Mesenteric fat pad (tissue), 1 donor: ENCODE measurements around the gene GTF2H1. TPM values are rescaled to one million over a fixed set of nuclear protein-coding genes. Genes with fewer than 3 reads are reported as not detected.
"Not testable (repeated sequence)": the region's sequence is repeated elsewhere in the genome, so short reads cannot be mapped to it uniquely, and the experiment has no call there.

Experiments used
- DNase-seq: peaks from one replicate; pipeline ENCODE4 v3.0.0-alpha.2; 2020; ENCODE audit warnings: low spot score
- total RNA-seq: library from RNA; stranded (reverse); fragmentation: NEBNext Ultra II Directional; extraction: Animal tissue kit (Norgen Biotek cat#: 25700); gene quantifications from one replicate; pipeline ENCODE4 v1.2.1, GENCODE V29; 2021
- donor health status: DM: yes; HTN: yes; CAD: no.

The GTF2H1 gene
- total RNA-seq, 1 donor from 2014 or later = 43.5 TPM

DNA sequence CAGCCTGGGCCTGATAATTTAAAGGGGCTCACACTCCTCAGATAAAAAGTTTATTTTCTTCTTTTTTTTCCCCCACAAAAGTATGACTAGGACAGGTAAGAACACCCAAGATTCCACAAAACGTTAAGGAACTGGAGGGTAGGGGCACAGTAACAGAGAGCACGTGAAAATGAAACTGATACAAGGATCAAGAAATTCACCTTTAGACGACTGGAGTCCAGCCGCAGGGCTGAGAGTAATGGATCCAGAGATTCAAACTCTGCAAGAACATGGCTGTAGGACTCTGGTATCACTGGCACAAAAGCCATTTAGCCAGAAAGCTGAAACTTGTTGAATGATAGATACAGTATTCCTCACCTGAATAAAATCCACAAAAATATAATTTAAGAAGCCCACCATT lies 4.8 kb upstream of the GTF2H1 start:
- no peak for DNase-seq

DNA sequence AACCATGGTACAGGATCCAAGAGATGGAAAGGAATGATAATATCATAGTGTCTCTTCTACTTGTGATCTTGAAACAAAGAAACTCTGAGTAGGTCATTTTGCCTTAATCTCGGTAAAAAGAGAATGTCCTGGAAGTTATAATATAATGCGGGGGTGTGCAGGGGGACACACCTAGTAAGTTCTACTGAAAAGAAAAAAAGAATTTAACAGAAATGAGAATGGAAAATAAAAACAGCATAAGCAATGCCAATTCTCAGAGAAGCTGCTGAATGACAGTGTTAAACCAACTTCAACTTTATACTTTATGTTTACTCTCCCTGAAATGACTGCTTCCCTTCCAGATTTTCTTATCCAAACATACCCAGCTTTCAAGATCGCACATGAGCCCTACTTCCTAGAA lies 2.5 kb upstream of the GTF2H1 start:
- DNase-seq = no peak

DNA sequence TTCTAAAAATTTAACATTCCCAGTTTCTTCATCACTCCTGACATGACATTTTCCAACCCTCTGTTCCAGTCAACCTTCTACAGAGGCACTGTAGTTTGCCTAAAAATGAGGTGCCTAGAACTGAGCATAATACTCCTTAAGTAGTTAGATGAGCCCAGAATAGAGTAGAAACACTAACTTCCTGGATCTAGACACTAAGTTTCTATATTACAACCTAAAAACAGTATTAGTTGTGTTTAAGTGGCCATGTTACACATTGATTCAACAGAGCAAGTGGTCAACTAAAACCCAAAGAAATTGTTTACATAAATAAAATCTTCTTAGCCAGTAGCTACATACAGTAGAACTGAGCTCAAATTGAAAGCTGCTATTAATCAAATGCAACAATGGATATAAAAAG lies 1.8 kb upstream of the GTF2H1 start:
- no peak for DNase-seq

DNA sequence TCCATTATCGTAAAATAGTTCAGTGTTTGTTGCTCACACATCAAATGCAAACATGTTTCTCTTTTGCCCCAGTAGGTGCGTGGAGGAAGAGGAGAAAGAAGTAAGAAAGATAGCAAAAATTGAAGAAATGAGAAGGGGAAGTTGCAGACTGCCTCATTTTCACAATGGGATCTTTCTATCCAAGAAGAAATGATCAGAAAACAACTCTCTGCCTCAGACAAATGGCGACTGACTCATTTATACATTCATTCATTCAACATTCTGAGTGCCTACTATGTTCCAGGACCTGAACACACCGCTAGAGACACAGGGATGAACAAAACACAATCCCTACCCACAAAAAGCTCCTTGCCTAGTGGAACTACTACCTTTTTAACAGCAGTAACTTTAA lies 794 bp upstream of the GTF2H1 start:
- no peak for DNase-seq

DNA sequence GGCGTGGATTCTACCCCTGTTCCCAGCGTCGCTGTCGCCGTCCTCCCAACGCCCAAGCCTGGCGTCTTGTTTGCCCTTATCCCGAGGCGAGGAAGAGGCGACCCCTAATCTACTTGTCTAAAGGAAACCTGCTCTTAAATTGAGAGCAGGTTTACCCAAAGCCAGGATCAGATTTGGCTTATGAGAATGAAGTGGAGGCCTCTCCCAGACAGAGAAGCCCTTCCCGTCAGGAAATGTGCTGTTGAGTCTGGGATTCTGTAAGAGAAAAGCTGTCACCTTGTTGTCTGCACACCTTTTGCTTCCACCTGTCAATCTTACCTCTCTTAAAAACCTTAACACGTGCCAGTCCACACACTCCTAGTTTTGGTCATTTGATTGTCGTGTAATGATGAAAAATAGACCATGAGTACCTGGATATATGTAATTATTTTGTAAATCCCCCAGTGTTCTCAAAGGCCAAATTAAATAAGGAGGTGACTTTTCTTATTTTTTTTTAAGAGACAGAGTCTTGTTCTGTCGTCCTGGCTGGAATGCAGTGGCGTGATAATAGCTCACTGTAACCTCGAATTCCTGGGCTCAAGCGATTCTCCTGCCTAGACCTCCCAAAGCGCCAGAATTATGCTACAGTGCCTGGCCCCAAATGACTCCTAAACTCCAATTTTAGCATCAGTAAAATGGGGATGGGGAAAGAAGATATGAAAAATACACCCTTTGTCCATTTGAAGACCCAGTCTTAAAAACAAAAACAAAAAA lies 627 bp downstream of the GTF2H1 start:
- no peak for DNase-seq

DNA sequence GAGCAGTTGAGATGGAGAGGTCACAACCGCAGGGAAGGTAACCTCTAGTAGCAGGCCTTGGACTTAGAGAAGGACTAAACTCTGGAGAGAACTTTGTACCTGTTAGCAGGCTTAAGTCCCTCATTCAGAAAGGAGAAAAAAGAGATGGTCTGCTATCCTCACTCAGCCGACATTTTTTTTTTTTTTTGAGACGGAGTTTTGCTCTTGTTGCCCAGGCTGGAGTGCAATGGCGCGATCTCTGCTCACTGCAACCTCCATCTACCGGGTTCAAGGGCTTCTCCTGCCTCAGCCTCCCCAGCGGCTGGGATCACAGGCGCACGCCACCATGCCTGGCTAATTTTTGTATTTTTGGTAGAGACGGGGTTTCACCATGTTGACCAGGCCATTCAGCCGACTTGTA lies 1.5 kb downstream of the GTF2H1 start:
- DNase-seq = not testable (repeated sequence)

DNA sequence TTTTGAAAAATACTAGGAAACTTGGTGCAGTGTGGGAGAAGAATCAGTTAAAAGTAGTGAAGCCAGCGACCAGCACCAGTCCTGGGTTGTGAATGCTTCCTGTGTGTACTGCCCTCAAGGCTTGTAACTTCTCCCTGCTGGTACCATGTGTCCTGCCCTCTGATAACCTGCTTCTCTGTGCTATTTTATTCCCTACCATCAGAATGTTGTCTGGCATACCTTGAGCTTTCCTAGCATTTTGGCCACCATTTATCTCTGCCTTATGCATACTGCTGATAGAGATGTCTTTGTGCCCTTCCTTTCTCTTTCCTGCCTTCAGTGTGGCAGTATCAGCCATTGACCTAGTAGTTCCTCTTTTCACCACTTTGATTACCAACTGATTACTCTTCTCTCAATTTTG lies 2.0 kb downstream of the GTF2H1 start:
- no peak for DNase-seq

DNA sequence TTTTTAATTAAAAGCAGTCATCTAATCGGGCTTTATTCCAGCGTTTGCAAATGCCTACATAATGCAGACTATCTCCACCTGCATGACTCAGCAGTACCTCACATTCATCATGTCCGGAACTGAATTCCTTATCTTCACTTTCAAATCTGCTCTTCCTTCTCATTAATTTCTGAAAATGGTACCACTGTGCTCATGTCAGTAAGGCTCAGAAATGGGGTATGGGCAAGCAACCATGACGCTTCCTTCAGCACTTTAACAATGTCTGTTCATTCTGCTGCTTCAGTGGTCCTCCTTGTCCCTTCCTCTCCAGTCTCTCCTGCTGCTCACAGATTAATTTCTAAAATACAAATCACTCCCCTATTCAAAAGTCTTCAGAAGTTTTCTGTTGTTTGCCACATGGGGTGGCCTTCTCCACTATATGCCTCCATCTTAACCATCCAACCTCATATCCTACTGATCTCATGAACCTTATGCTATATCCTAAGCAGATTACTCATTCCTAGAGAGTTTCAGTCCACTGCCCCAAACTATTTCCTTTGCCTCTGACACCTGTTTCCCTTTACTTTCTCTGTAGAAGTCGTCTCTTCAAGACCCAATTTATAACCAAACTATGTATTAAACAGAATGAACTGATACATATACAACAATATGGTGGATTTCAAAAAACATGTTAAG lies 7.0 kb downstream of the GTF2H1 start:
- no peak for DNase-seq

DNA sequence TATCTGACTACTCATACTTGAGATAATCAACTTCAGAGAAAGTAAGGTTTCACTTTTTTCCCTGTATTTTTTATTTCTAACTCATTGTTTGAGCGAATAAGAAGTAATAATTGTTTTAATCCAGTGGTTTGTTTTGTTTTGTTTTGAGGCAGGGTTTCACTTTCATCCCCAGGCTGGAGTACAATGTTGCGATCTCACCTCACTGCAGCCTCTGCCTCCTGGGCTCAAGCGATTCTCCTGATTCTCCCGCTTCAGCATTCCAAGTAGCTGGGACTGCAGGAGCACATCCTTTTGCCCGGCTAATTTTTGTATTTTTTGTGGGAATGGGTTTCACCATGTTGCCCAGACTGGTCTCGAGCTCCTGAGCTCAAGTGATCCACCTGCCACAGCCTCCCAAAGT lies 8.6 kb downstream of the GTF2H1 start:
- DNase-seq = no peak

DNA sequence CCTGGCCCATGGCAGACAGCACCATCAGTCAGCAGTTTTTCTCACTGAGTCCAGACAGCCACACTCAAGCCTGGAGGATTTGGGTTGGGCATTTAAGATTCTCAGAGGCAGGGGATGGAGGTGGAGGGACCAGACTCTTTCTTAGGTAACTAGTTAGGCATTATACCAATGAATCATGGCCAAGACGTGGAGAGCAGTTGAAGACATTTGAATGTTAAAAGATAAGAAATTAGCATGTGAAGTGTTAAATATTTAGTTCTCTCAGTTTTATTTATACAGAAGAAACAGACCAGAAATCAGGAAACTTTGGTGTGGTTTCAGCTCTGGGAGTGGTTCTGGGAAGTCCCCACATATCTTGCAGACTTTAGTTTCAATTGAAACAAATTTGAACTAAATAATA lies 9.9 kb downstream of the GTF2H1 start:
- DNase-seq = no peak

DNA sequence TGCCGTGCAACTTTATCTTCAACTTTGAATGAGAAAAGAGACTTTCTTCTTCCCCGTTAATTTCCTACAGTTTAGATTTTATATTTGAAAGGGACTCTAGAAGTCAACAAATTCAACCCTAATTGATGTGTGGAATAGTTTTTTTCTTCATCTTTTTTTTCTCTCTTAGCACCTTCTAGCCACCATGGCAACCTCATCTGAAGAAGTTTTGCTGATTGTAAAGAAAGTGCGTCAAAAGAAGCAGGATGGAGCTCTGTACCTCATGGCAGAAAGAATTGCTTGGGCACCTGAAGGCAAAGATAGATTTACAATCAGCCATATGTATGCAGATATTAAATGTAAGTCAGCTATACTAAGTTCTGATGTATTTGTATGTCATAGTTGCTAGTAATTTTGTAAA lies 10.5 kb downstream of the GTF2H1 start:
- DNase-seq = no peak

DNA sequence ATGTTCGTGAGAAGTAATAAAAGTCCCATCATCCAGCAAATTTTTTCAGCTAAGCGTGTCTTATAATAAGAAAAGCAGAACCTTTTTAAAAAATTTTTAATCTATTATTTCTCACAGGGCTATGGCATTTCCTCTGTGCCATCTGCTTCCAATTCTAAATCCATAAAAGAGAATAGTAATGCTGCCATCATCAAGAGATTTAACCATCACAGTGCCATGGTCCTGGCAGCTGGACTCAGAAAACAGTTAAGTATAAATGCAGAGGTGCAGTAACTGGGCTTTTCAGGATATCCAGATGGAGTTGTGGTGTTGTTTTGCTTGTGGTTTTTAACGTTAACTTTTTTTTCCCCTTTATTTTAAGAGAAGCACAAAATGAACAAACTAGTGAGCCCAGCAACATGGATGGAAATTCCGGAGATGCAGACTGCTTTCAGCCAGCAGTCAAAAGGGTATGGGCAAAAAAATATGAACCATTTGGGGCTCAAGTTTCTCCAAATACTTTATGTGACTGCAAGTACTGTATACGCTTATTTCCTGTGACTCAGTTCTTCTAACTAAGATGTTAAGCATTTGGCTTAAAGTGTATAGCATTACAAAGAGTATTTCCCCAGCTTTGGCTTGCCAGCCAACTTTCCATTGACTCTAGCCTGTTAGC lies 25.2 kb downstream of the GTF2H1 start:
- no peak for DNase-seq

DNA sequence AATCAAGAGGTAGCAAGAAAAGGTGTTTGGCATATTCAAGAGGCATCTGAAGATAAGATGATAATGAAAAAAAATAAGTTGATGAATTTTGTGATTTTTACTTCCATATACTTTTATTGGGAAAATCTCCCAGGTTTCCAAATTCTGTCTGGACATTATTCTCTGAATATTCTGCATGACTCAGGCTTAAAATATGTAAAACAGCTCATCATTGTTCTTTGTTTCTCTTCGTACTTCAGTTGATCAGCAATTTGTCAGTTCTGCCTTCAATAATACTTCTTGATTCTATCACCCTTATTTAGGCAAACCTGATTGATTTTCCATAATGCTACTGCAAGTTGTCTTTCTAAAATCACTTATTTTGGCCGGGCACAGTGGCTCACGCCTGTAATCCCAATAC lies 30.2 kb downstream of the GTF2H1 start:
- no peak for DNase-seq

DNA sequence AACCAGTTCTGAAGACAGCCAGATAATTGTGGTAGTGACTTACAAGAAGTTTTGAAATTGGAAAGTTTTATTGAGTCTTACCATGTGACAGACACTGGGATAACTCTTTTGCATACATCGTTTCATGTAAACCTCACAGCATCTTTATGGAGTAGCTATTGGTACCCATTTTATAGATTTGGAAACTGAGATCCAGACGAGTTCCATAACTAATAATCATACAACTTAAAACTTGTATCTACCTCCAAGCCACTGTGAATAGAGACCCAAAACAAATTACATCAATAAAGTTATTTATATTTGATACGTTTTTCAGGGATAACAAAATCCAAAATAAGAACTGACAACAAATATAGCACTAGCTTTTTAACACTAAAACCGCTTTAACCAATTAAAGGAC lies 36.3 kb downstream of the GTF2H1 start:
- no peak for DNase-seq

DNA sequence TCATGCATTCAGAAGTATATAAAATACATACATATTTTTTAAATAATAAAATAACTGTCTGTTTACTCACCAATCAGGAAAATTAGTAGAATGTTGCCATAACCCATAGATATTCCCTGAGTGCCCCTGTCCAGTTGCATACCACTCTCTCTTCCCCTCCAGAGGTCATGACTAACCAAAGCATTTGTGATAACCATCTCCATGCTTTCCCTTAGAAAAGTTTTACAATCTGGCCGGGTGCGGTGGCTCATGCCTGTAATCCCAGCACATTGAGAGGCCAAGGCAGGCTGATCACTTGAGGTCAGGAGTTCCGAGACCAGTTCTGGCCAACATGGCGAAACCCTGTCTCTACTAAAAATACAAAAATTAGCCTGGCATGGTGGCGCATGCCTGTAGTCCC lies 38.8 kb downstream of the GTF2H1 start:
- no peak for DNase-seq

DNA sequence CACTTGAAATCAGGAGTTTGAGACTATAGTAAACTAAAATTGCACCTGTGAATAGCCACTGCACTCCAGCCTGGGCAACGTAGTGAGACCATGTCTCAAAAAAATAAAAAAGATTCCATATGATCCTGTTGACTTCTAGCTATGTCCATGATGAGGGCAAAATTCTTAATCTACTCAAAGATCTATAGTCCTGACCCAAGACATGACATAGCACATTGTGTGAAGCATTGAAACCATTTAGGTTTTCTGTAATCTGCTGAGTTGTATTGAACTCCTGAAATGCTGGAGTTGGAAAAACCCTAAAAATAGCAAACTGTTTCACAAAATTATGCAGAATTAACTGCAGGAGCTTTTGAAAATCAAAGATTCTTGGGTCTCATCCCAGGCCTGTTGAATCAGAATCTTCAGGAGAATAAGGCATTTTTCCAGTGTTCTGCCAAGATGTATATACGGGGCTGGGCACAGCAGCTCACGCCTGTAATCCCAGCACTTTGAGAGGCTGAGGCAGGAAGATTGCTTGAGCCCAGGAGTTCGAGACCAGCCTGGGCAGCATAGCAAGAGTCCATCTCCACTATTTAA lies 42.2 kb downstream of the GTF2H1 start:
- no peak for DNase-seq

DNA sequence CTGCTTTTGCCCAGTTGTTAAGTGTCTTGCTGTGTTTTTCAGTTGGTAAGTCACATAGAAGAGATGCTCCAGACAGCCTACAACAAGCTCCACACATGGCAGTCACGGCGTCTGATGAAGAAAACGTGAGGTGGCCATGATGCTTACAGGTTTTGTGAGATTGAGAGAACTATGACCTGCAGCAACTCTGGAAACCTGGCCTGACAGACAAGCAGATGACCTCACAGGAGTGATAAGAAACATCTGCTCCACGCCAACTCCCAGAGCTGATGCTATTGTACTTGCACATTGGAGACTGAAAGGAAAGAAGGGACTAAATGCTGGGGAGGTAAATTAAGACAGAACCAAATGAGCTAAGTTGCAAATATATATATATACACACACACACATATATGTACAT lies 43.4 kb downstream of the GTF2H1 start:
- DNase-seq = no peak

DNA sequence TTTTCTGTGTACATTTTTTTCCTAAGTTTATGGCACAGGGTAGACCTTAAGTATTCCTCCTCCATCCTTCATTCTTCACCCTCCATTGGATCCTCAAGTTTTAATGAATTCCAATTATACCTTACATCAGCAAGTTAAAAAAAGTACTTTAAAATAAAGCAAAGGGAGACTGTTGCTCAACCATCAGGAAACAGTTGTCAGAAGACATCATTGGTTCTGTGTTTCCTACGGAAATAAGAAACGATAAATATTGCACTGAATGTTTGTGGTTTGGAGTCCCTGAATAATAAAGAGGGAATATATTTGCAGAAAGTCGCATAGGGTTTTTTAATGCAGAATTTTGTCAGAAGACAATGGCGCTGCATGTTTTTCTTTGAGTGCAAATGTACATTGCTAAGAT lies 43.9 kb downstream of the GTF2H1 start:
- no peak for DNase-seq

DNA sequence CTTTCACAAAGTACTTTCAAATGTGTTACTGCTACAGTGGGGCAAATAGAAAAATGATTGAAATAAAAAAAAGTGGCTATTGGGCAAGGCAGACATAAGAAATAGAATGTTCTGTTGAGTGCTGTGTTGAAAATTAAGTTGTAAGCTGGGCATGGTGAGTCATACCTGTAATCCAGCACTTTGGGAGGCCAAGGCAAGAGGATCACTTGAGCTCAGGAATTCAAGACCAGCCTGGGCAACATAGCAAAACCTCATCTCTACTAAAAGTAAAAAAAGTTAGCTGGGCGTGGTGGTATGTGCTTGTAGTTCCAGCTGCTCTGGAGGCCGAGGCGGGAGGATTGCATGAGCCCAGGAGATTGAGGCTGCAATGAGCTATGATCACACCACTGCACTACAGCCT lies 45.1 kb downstream of the GTF2H1 start:
- no peak for DNase-seq

DNA sequence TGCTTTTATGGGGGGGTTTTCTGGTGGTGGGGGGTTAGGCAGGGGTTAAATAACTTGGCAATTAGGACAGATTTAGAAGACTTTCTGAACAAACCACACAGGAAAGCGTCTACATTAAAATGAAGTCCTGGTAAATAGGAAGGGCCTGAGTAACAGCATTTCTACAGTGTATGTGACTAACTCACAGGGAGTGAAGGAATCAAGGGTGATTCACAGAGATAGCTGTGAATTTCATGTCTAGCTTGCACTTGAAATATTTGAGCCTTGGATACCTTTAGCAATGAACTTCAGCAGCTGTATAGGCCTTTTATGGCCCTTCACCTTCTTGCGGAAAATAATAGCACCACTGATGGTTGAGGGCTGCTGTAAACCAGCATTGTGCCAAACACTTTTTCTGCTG lies 45.9 kb downstream of the GTF2H1 start:
- no peak for DNase-seq

DNA sequence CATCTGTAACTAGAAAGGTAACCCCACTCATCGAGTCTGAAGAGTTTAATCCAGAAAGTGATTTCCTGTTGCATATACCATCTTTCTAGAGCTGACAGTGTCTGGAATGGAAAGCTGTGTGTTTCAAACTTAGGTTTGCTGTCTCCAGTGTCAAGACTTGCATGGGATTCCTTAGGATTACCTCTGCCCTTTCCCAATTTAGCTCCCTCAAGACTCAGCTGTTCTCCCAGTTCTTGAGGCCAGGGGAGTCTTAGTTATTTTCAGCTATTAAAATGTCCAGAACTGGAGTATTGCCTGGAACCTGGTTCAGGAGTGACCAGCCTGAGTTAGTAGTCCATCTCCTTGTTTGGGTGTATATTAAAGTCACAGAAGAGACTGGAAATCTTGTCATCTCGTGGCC lies 47.0 kb downstream of the GTF2H1 start:
- DNase-seq = no peak

DNA sequence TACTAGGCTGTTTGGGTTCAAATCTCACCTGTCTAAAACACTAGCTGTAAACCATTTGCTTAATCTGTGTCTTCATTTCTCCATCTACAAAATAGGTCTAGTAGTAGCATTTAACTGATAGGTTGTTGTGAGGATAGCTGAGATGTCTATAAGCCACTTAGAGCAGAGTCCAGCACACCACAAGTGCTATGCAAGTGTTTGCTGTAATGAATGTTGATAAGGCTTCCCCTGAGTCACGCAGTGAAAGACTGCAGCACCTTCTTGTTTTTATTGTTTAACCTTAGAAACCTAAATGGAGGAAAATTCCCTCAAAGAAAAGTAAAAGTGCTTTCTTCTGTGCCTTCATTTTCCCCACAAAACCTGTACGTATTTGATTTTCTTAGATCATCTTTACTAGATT lies 48.9 kb downstream of the GTF2H1 start:
- no peak for DNase-seq
